WTC11 (cell line): ENCODE data around the gene NXN. TPM values are rescaled to one million over a fixed set of nuclear protein-coding genes. Genes with fewer than 3 reads are reported as not detected.

Experiments
- ATAC-seq: fragments of 200-7000 bp; cut with Tn5 transposase; 2 replicates; pipeline ENCODE4 v1.10.0; 2021; ENCODE audit warnings: mild to moderate bottlenecking, moderate library complexity
- CTCF ChIA-PET: fragments of 300-600 bp; sonication (Branson Sonifier 250); formaldehyde crosslinking; loops from one replicate; lab custom pipeline; 2021; ENCODE audit warnings: antibody characterized with exemption; lab: Charles Lee
- POLR2A ChIA-PET: fragments of 350-600 bp; sonication (Branson Sonifier 250); formaldehyde crosslinking; loops from one replicate; lab custom pipeline; 2021; ENCODE audit warnings: antibody characterized with exemption; lab: Charles Lee
- DNase-seq: peaks from one replicate; pipeline ENCODE4 v3.0.0; 2021; ENCODE audit warnings: low spot score
- H3K27ac Mint-ChIP-seq: 2 replicates; pipeline ENCODE4 v1.8.0; 2021; ENCODE audit warnings: mixed read lengths
- H3K27me3 Mint-ChIP-seq: 2 replicates; pipeline ENCODE4 v1.8.0; 2021; ENCODE audit warnings: low read depth, mild to moderate bottlenecking, moderate library complexity, mixed read lengths
- H3K36me3 Mint-ChIP-seq: 2 replicates; pipeline ENCODE4 v1.8.0; 2021; ENCODE audit warnings: mixed read lengths
- H3K4me1 Mint-ChIP-seq: 2 replicates; pipeline ENCODE4 v1.8.0; 2022; ENCODE audit warnings: mixed read lengths
- H3K4me3 Mint-ChIP-seq: 2 replicates; pipeline ENCODE4 v1.8.0; 2021; ENCODE audit warnings: mild to moderate bottlenecking, moderate library complexity, mixed read lengths
- H3K9me3 Mint-ChIP-seq: 2 replicates; pipeline ENCODE4 v1.8.0; 2021; ENCODE audit warnings: mixed read lengths
- CBFB ChIP-seq: sonication (generic); formaldehyde crosslinking; IDR thresholded peaks from 2 replicates; pipeline ENCODE4 v1.8.1; 2022; ENCODE audit warnings: mild to moderate bottlenecking, low read depth, missing genetic modification reagents
- CDX4 ChIP-seq: fragments of 250-450 bp; sonication (Bioruptor Pico); IDR thresholded peaks from 2 replicates; pipeline ENCODE4 v1.9.0; 2021; ENCODE audit warnings: moderate library complexity, mild to moderate bottlenecking, inconsistent platforms, borderline replicate concordance
- GABPB1 ChIP-seq: sonication (generic); formaldehyde crosslinking; IDR thresholded peaks from 2 replicates; pipeline ENCODE4 v1.8.1; 2023; ENCODE audit warnings: mild to moderate bottlenecking, missing genetic modification reagents
- GRHL2 ChIP-seq: fragments of 250-450 bp; sonication (Bioruptor Pico); IDR thresholded peaks from 2 replicates; pipeline ENCODE4 v1.8.0; 2022; ENCODE audit warnings: mild to moderate bottlenecking, moderate library complexity; ENCODE audit not compliant: insufficient replicate concordance, severe bottlenecking
- GTF2I ChIP-seq: fragments of 250-450 bp; sonication (Bioruptor Pico); conservative IDR thresholded peaks from 2 replicates; pipeline ENCODE4 v1.4.0; 2021; ENCODE audit warnings: mild to moderate bottlenecking
- KAT7 ChIP-seq: sonication (generic); formaldehyde crosslinking; IDR thresholded peaks from 2 replicates; pipeline ENCODE4 v1.8.1; 2023; ENCODE audit warnings: missing genetic modification reagents, mild to moderate bottlenecking, borderline replicate concordance
- MYBL2 ChIP-seq: sonication (generic); formaldehyde crosslinking; IDR thresholded peaks from 2 replicates; pipeline ENCODE4 v1.8.1; 2023; ENCODE audit warnings: mild to moderate bottlenecking, moderate library complexity, missing genetic modification reagents
- NFATC4 ChIP-seq: fragments of 250-450 bp; sonication (Bioruptor Pico); IDR thresholded peaks from 2 replicates; pipeline ENCODE4 v1.9.0; 2021; ENCODE audit warnings: mild to moderate bottlenecking
- NFE2L1 ChIP-seq: sonication (generic); formaldehyde crosslinking; IDR thresholded peaks from 2 replicates; pipeline ENCODE4 v1.8.1; 2023; ENCODE audit warnings: missing genetic modification reagents
- NR2C2 ChIP-seq: sonication (generic); formaldehyde crosslinking; IDR thresholded peaks from 2 replicates; pipeline ENCODE4 v1.8.0; 2022; ENCODE audit warnings: mild to moderate bottlenecking, missing genetic modification reagents
- NR3C1 ChIP-seq: sonication (generic); formaldehyde crosslinking; conservative IDR thresholded peaks from 2 replicates; pipeline ENCODE4 v1.8.1; 2023; ENCODE audit warnings: low read depth, mild to moderate bottlenecking, missing genetic modification reagents
- RELA ChIP-seq: sonication (generic); formaldehyde crosslinking; IDR thresholded peaks from 2 replicates; pipeline ENCODE4 v1.8.1; 2022; ENCODE audit warnings: missing genetic modification reagents, mild to moderate bottlenecking, borderline replicate concordance
- RORB ChIP-seq: fragments of 250-450 bp; sonication (Bioruptor Pico); IDR thresholded peaks from 2 replicates; pipeline ENCODE4 v1.9.0; 2021; ENCODE audit warnings: mild to moderate bottlenecking
- SMAD4 ChIP-seq: sonication (generic); formaldehyde crosslinking; IDR thresholded peaks from 2 replicates; pipeline ENCODE4 v1.8.0; 2022; ENCODE audit warnings: mild to moderate bottlenecking, missing genetic modification reagents
- STAT6 ChIP-seq: sonication (generic); formaldehyde crosslinking; conservative IDR thresholded peaks from 2 replicates; pipeline ENCODE4 v1.8.1; 2023; ENCODE audit warnings: mild to moderate bottlenecking, low read depth, missing genetic modification reagents, moderate library complexity
- TEAD1 ChIP-seq: sonication (generic); formaldehyde crosslinking; IDR thresholded peaks from 2 replicates; pipeline ENCODE4 v1.8.0; 2022; ENCODE audit warnings: mild to moderate bottlenecking, missing genetic modification reagents
- ZBTB43 ChIP-seq: sonication (generic); formaldehyde crosslinking; IDR thresholded peaks from 2 replicates; pipeline ENCODE4 v1.8.1; 2023; ENCODE audit warnings: mild to moderate bottlenecking, missing genetic modification reagents
- ZNF121 ChIP-seq: sonication (generic); formaldehyde crosslinking; IDR thresholded peaks from 2 replicates; pipeline ENCODE4 v1.8.0; 2023; ENCODE audit warnings: missing genetic modification reagents
- ZNF317 ChIP-seq: sonication (generic); formaldehyde crosslinking; IDR thresholded peaks from 2 replicates; pipeline ENCODE4 v1.8.1; 2023; ENCODE audit warnings: low read depth, mild to moderate bottlenecking, moderate library complexity, missing genetic modification reagents, borderline replicate concordance
- ZNF416 ChIP-seq: fragments of 250-450 bp; sonication (Bioruptor Pico); IDR thresholded peaks from 2 replicates; pipeline ENCODE4 v1.9.0; 2021; ENCODE audit warnings: mild to moderate bottlenecking, inconsistent platforms
- ZNF532 ChIP-seq: fragments of 250-450 bp; sonication (Bioruptor Pico); IDR thresholded peaks from 2 replicates; pipeline ENCODE4 v1.9.0; 2021; ENCODE audit warnings: mild to moderate bottlenecking, borderline replicate concordance
- ZNF671 ChIP-seq: fragments of 250-450 bp; sonication (Bioruptor Pico); IDR thresholded peaks from 2 replicates; pipeline ENCODE4 v1.8.0; 2021; ENCODE audit warnings: mild to moderate bottlenecking
- total RNA-seq: library from RNA; stranded (reverse); gene quantifications from 3 replicates; pipeline ENCODE4 v1.2.3, GENCODE V29; 2021
- TF ChIP-seq, protein P1 (sequence below): sonication (generic); formaldehyde crosslinking; IDR thresholded peaks from 2 replicates; pipeline ENCODE4 v1.8.0; 2023; ENCODE audit warnings: missing genetic modification reagents
- TF ChIP-seq, protein P2 (sequence below): sonication (generic); formaldehyde crosslinking; IDR thresholded peaks from 2 replicates; pipeline ENCODE4 v1.8.0; 2022; ENCODE audit warnings: mild to moderate bottlenecking, missing genetic modification reagents

The NXN gene
- total RNA-seq, 1 experiment from 2014 or later, result 96.8 TPM

DNA sequence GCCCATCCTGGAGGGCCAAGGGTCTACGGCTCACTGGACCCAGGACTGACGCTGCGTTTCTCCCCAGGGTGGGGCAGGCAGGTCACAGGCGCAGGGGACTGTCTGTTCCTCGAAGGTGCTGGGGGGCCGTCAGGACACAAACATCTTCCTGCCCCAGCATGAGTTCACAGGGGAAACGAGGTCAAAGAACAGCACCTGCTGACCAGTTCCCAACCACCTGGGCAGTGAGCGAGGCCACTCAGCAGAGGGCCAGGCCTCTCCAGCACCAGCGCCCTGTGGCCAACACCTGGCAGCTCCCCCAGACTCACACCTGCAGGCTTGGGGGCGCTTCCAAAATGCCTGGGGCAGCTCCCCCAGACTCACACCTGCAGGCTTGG is 47.0 kb upstream of the NXN start:
- H3K27me3 Mint-ChIP-seq, result peaks cover 6% of the 10 kb centered on the region
- CTCF ChIA-PET, result interaction anchor here (1.9 kb wide), 1 partner anchor 30 kb away, joined by 10 read pairs; no protein-coding TSS in a partner anchor
- ATAC-seq (no peak), DNase-seq (no peak)
- no peaks in the 10 kb centered on the region for H3K36me3 Mint-ChIP-seq
- TF ChIP-seq GTF2I (no peak), ZNF532 (CRISPR knock-in tag) (no peak), ZNF416 (CRISPR knock-in tag) (no peak), CDX4 (CRISPR knock-in tag) (no peak), TEAD1 (CRISPR knock-in tag) (no peak), NR2C2 (no peak), ZNF317 (CRISPR knock-in tag) (no peak), GRHL2 (CRISPR knock-in tag) (no peak), RELA (CRISPR knock-in tag) (no peak), CBFB (CRISPR knock-in tag) (no peak), SMAD4 (CRISPR knock-in tag) (no peak), KAT7 (no peak), STAT6 (no peak), NFE2L1 (CRISPR knock-in tag) (no peak)
- TF ChIP-seq, protein P1, sequence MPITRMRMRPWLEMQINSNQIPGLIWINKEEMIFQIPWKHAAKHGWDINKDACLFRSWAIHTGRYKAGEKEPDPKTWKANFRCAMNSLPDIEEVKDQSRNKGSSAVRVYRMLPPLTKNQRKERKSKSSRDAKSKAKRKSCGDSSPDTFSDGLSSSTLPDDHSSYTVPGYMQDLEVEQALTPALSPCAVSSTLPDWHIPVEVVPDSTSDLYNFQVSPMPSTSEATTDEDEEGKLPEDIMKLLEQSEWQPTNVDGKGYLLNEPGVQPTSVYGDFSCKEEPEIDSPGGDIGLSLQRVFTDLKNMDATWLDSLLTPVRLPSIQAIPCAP (CRISPR knock-in tag), result no peak
- H3K9me3 Mint-ChIP-seq, result no peaks in the 10 kb centered on the region
- H3K27ac Mint-ChIP-seq, result no peak overlapping the region
- H3K4me3 Mint-ChIP-seq, result no peak overlapping the region
- no peaks in the 10 kb centered on the region for H3K4me1 Mint-ChIP-seq
- POLR2A ChIA-PET, result interaction anchor here (0.7 kb wide), 1 partner anchor 828 kb away, joined by 4 read pairs; no protein-coding TSS in a partner anchor

DNA sequence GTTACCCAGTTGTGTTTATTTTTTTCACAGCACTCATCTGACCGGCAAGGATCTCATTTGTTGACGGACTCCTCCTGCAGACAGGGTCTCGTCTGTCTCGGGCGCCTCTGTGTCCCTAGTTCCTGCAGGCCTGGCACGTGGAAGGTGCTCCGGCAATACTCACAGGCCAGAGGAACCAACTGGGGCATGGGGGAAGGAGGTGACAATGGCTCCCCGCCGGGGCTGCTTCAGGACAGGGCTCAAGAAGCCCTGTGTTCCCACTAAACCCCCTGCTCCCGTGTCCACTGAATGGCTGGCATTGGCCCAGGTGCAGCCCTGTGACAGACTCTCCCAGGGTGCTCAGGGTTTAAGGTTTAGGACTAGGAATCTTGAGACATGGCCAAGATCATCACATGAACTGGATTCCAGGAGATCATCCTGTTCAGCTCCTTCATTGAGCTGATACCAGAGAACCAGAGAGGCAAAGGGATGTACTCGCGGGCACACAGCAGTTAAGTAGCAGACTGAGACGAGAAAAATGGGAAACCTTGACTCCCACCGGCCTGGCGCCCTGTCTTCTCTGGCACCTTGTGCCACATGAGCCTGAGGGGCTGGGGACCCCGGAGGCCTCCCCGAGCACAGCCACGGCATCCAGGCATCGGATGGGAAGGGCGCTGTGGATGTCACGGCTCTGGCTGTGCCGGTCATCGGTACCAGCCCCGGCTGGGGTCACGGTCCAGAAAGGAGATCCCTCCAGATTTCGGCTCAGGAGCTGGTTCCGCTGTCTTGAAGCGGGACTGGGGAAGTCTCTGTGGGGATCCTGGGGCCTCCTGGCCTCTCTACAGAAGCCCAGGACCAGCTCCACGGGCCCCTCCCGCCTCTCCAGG is 46.4 kb upstream of the NXN start:
- POLR2A ChIA-PET, result no interaction called here
- no peak for ATAC-seq

More for the DNA sequence above, 46.4 kb upstream of the NXN start:
- H3K4me3 Mint-ChIP-seq, result no peak overlapping the region
- no peaks in the 10 kb centered on the region for H3K9me3 Mint-ChIP-seq
- H3K4me1 Mint-ChIP-seq, result no peaks in the 10 kb centered on the region
- H3K27ac Mint-ChIP-seq, result peak overlapping the region; percentile 84
- TF ChIP-seq RORB (no peak), TEAD1 (CRISPR knock-in tag) (no peak), NR3C1 (CRISPR knock-in tag) (no peak), GABPB1 (CRISPR knock-in tag) (no peak), ZBTB43 (CRISPR knock-in tag) (no peak), MYBL2 (CRISPR knock-in tag) (no peak), NFATC4 (CRISPR knock-in tag) (no peak), ZNF671 (CRISPR knock-in tag) (no peak), NFE2L1 (CRISPR knock-in tag) (no peak), ZNF121 (CRISPR knock-in tag) (no peak)
- TF ChIP-seq, protein P2, sequence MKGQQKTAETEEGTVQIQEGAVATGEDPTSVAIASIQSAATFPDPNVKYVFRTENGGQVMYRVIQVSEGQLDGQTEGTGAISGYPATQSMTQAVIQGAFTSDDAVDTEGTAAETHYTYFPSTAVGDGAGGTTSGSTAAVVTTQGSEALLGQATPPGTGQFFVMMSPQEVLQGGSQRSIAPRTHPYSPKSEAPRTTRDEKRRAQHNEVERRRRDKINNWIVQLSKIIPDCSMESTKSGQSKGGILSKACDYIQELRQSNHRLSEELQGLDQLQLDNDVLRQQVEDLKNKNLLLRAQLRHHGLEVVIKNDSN, result no peak
- no peak for DNase-seq
- H3K36me3 Mint-ChIP-seq, result no peaks in the 10 kb centered on the region
- peaks cover 4% of the 10 kb centered on the region for H3K27me3 Mint-ChIP-seq
- CTCF ChIA-PET, result interaction anchor here (1.9 kb wide), 1 partner anchor 30 kb away, joined by 10 read pairs; no protein-coding TSS in a partner anchor
